Parathyroid adenoma (tissue), 2 donors: Measurements from ENCODE around the gene MUC2.

Experiments used
- H2AFZ ChIP-seq: fragments of 300-600 bp; sonication (generic); one replicate; pipeline ENCODE4 v1.7.0; 2017; ENCODE audit warnings: antibody characterized with exemption, mild to moderate bottlenecking
- H3K27ac ChIP-seq: fragments of 300-600 bp; sonication (generic); one replicate; pipeline ENCODE4 v1.7.0; 2017
- H3K27me3 ChIP-seq: fragments of 300-600 bp; sonication (generic); one replicate; pipeline ENCODE4 v1.7.0; 2017; ENCODE audit warnings: low read length; ENCODE audit not compliant: control insufficient read depth, insufficient read depth
- H3K36me3 ChIP-seq: fragments of 300-600 bp; sonication (generic); one replicate; pipeline ENCODE4 v1.7.0; 2017; ENCODE audit warnings: low read length; ENCODE audit not compliant: control insufficient read depth, insufficient read depth
- H3K4me1 ChIP-seq: fragments of 300-600 bp; sonication (generic); one replicate; pipeline ENCODE4 v1.7.0; 2017; ENCODE audit warnings: control low read depth
- H3K4me2 ChIP-seq: fragments of 300-600 bp; sonication (generic); one replicate; pipeline ENCODE4 v1.7.0; 2017; ENCODE audit warnings: low read length
- H3K4me3 ChIP-seq: fragments of 300-600 bp; sonication (generic); one replicate; pipeline ENCODE4 v1.7.0; 2017; ENCODE audit warnings: low read depth, low read length
- H3K79me2 ChIP-seq: fragments of 300-600 bp; sonication (generic); one replicate; pipeline ENCODE4 v1.7.0; 2017; ENCODE audit warnings: control low read depth
- H3K9ac ChIP-seq: fragments of 300-600 bp; sonication (generic); one replicate; pipeline ENCODE4 v1.7.0; 2017; ENCODE audit warnings: mild to moderate bottlenecking
- H3K9me3 ChIP-seq: fragments of 300-600 bp; sonication (generic); one replicate; pipeline ENCODE4 v1.7.0; 2017; ENCODE audit warnings: low read length; ENCODE audit not compliant: control insufficient read depth
- CTCF ChIP-seq: fragments of 300-600 bp; sonication (generic); IDR thresholded peaks from one replicate; pipeline ENCODE4 v1.7.0; 2017; ENCODE audit warnings: antibody characterized with exemption, mild to moderate bottlenecking
- donor health status: primary hyperparathyroidism.

The MUC2 gene

GRCh38 chr11:1092919-1093318 is 18.2 kb downstream of the MUC2 start:
- Histone ChIP-seq H2AFZ (no peak overlapping the region), H3K79me2 (no peaks in the 10 kb centered on the region), H3K27ac (no peak overlapping the region), H3K9me3 (no peaks in the 10 kb centered on the region), H3K4me3 (no peak overlapping the region), H3K4me1 (no peaks in the 10 kb centered on the region), H3K9ac (no peak overlapping the region), H3K36me3 (no peaks in the 10 kb centered on the region), H3K4me2 (no peak overlapping the region), H3K27me3 (no peaks in the 10 kb centered on the region)
- no peak for TF ChIP-seq CTCF

- H3K4me2 ChIP-seq = no peak overlapping the region
- H3K27me3 ChIP-seq = no peaks in the 10 kb centered on the region
- no peaks in the 10 kb centered on the region for H3K36me3 ChIP-seq
- H3K9ac ChIP-seq = no peak overlapping the region
- no peaks in the 10 kb centered on the region for H3K4me1 ChIP-seq
- TF ChIP-seq CTCF = no peak
- no peak overlapping the region for H3K27ac ChIP-seq
- H3K79me2 ChIP-seq = no peaks in the 10 kb centered on the region
- H3K4me3 ChIP-seq = no peak overlapping the region
- no peak overlapping the region for H2AFZ ChIP-seq
- H3K9me3 ChIP-seq = no peaks in the 10 kb centered on the region
These were observed 25.1 kb downstream of the MUC2 start for GRCh38 chr11:1099519-1100355.

DNA sequence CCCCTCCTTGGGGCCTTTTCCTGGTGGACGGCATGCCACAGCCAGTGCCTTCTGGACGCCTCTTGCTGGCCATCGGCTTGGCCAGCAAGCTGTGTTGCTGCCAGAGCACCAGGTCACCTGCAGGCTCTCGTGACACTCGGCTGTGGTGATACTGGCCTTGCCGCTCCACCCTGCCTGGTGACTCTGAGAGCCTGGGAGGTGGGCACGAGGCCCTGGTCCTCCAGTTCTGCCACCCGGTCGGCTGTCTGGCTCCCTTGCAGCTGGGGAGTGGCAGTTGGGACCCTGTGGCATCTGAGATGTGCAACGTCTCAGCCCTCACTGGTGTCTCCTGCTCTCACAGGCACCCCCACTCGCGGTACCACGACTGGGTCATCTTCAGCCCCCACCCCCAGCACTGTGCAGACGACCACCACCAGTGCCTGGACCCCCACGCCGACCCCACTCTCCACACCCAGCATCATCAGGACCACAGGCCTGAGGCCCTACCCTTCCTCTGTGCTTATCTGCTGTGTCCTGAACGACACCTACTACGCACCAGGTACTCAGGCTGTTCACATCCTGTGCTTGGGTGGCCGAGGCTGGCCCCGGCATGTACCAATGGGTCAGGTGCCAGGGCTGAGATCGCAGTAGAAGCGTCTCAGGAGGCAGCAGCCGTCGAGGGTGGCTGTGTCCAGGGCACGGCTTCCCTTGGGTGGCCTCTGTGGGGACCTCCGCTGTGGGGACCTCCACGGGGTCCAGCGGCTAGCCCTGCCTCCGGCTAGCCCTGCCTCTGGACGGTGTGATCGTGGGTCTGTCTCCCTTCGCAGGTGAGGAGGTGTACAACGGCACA is 26.0 kb downstream of the MUC2 start:
- no peak for TF ChIP-seq CTCF

GRCh38 chr11:1101318-1102089 is 26.8 kb downstream of the MUC2 start:
- no peak for TF ChIP-seq CTCF
- no peak overlapping the region for H3K27ac ChIP-seq
- no peak overlapping the region for H2AFZ ChIP-seq
- H3K36me3 ChIP-seq = no peaks in the 10 kb centered on the region
- H3K9me3 ChIP-seq = no peaks in the 10 kb centered on the region
- no peaks in the 10 kb centered on the region for H3K4me1 ChIP-seq
- H3K4me2 ChIP-seq = no peak overlapping the region
- H3K9ac ChIP-seq = no peak overlapping the region
- H3K4me3 ChIP-seq = no peak overlapping the region
- H3K79me2 ChIP-seq = no peaks in the 10 kb centered on the region
- H3K27me3 ChIP-seq = no peaks in the 10 kb centered on the region

More for the DNA sequence above, 26.0 kb downstream of the MUC2 start:
- Histone ChIP-seq H3K79me2 (no peaks in the 10 kb centered on the region), H3K27ac (no peak overlapping the region), H3K36me3 (no peaks in the 10 kb centered on the region), H2AFZ (no peak overlapping the region), H3K9ac (no peak overlapping the region), H3K27me3 (no peaks in the 10 kb centered on the region), H3K4me1 (no peaks in the 10 kb centered on the region), H3K4me2 (no peak overlapping the region), H3K9me3 (no peaks in the 10 kb centered on the region), H3K4me3 (no peak overlapping the region)
